ENCODE results near the gene RNF186.
"Not testable (repeated sequence)": the region's sequence is repeated elsewhere in the genome, so short reads cannot be mapped to it uniquely, and the experiment has no call there.

RNF186 gene

GRCh38 chr1:19824036-19824435, 9.0 kb upstream of the RNF186 start:
- no peak for DNase-seq

- no peak for DNase-seq
Measured at GRCh38 chr1:19819701-19820100, 4.6 kb upstream of the RNF186 start.

- no peak for DNase-seq
Measured at GRCh38 chr1:19818324-19818723, 3.2 kb upstream of the RNF186 start.

GRCh38 chr1:19817160-19817559, 2.1 kb upstream of the RNF186 start:
- DNase-seq = no peak

- DNase-seq = not testable (repeated sequence)
Measured at GRCh38 chr1:19816737-19817086, 1.6 kb upstream of the RNF186 start.

- DNase-seq = no peak
Measured at GRCh38 chr1:19815801-19816736, 986 bp upstream of the RNF186 start.

- DNase-seq = no peak
Measured at GRCh38 chr1:19814244-19814661, 830 bp downstream of the RNF186 start.

- DNase-seq = no peak
Measured at GRCh38 chr1:19813643-19813960, 1.5 kb downstream of the RNF186 start.

- DNase-seq = no peak
Measured at GRCh38 chr1:19812875-19813642, 2.0 kb downstream of the RNF186 start.

GRCh38 chr1:19811206-19811851, 3.8 kb downstream of the RNF186 start:
- DNase-seq = no peak

- DNase-seq = no peak
Measured at GRCh38 chr1:19809044-19809750, 5.9 kb downstream of the RNF186 start.

GRCh38 chr1:19808351-19808750, 6.7 kb downstream of the RNF186 start:
- DNase-seq = no peak

GRCh38 chr1:19804831-19805251, 10.2 kb downstream of the RNF186 start:
- no peak for DNase-seq

GRCh38 chr1:19802269-19802668, 12.8 kb downstream of the RNF186 start:
- DNase-seq = no peak

GRCh38 chr1:19800076-19800804, 14.8 kb downstream of the RNF186 start:
- no peak for DNase-seq

- no peak for DNase-seq
Measured at GRCh38 chr1:19799230-19800075, 15.6 kb downstream of the RNF186 start, which contains the start of gene TMCO4. TSS of gene TMCO4 (minus strand) at chr1:19799916. CDS start at chr1:19780758, 19,158 bp downstream.

GRCh38 chr1:19798486-19799229, 16.4 kb downstream of the RNF186 start:
- DNase-seq = no peak

- no peak for DNase-seq
Measured at GRCh38 chr1:19797827-19798226, 17.3 kb downstream of the RNF186 start.

GRCh38 chr1:19794583-19794982, 20.5 kb downstream of the RNF186 start:
- DNase-seq = no peak

GRCh38 chr1:19793360-19794046, 21.6 kb downstream of the RNF186 start:
- no peak for DNase-seq

Measured in cerebellar nuclear complex (tissue), 1 donor.